SK-N-SH (cell line): ENCODE measurements around the gene SCN4A. TPM values are rescaled to one million over a fixed set of nuclear protein-coding genes. Genes with fewer than 3 reads are reported as not detected.

Experiments
- CTCF ChIA-PET: fragments of 300-600, 350-600 bp; formaldehyde crosslinking; extraction: SDS; loops from one replicate; lab custom pipeline; 2021; lab: Yijun Ruan, JAX
- POLR2A ChIA-PET: fragments of 350-600 bp; sonication (Branson Sonifier 250); formaldehyde crosslinking; extraction: SDS; loops from one replicate; lab custom pipeline; 2020; ENCODE audit warnings: antibody characterized with exemption, inconsistent platforms; lab: Yijun Ruan, JAX
- DNase-seq: peaks from one replicate; pipeline ENCODE4 v3.0.0; 2012
- H2AFZ ChIP-seq: fragments of 200-600 bp; sonication (generic); 2 replicates; pipeline ENCODE4 v1.8.1; 2016; ENCODE audit warnings: antibody characterized with exemption, mild to moderate bottlenecking, low read depth
- H3F3A ChIP-seq: fragments of 200-600 bp; sonication (generic); replicated peaks from 2 replicates; pipeline ENCODE3; 2016; ENCODE audit warnings: antibody characterized with exemption, mild to moderate bottlenecking; ENCODE audit not compliant: insufficient read depth
- H3K27ac ChIP-seq, 2 experiments: fragments of 200-500 bp in 1 of 2; fragments of 200-600 bp in 1 of 2; sonication (Bioruptor generic) in 1 of 2; sonication (generic), shearing (Covaris generic) in 1 of 2; 2 replicates each; pipeline versions ENCODE4 v1.5.1 to v1.6.1; 2014 to 2016; ENCODE audit warnings: low read depth in 2 of 2, inconsistent platforms in 1 of 2, low read length in 1 of 2, mild to moderate bottlenecking in 1 of 2, mixed read lengths in 1 of 2
- H3K27me3 ChIP-seq: fragments of 200-600 bp; sonication (generic), shearing (Covaris generic); 2 replicates; pipeline ENCODE4 v1.6.1; 2016; ENCODE audit warnings: mixed run types; ENCODE audit not compliant: insufficient read depth
- H3K36me3 ChIP-seq, 2 experiments: fragments of 200-500 bp in 1 of 2; fragments of 200-600 bp in 1 of 2; sonication (Bioruptor generic) in 1 of 2; sonication (generic) in 1 of 2; replicated peaks in 1 of 2; 2 replicates each; pipeline versions ENCODE3 to v1.5.1; 2014 to 2016; ENCODE audit warnings: low read length in 1 of 2, mild to moderate bottlenecking in 1 of 2; ENCODE audit not compliant: insufficient read depth in 2 of 2, control insufficient read depth in 1 of 2
- H3K4me1 ChIP-seq, 2 experiments: fragments of 200-500 bp in 1 of 2; fragments of 200-600 bp in 1 of 2; sonication (Bioruptor generic) in 1 of 2; sonication (generic), shearing (Covaris generic) in 1 of 2; 2 replicates each; pipeline versions ENCODE4 v1.5.1 to v1.6.1; 2014 to 2016; ENCODE audit warnings: low read depth in 1 of 2, low read length in 1 of 2, mixed run types in 1 of 2; ENCODE audit not compliant: insufficient read depth in 2 of 2, control insufficient read depth in 1 of 2
- H3K4me2 ChIP-seq: fragments of 200-600 bp; sonication (generic), shearing (Covaris generic); 2 replicates; pipeline ENCODE4 v1.6.1; 2017; ENCODE audit warnings: mixed run types
- H3K4me3 ChIP-seq, 2 experiments: fragments of 200-500 bp in 1 of 2; fragments of 200-600 bp in 1 of 2; sonication (Bioruptor generic) in 1 of 2; sonication (generic), shearing (Covaris generic) in 1 of 2; 2 replicates each; pipeline versions ENCODE4 v1.5.1 to v1.8.1; 2014 to 2016; ENCODE audit warnings: low read depth in 2 of 2, inconsistent platforms in 1 of 2, low read length in 1 of 2, mild to moderate bottlenecking in 1 of 2, mixed read lengths in 1 of 2, moderate library complexity in 1 of 2
- H3K79me2 ChIP-seq: fragments of 200-600 bp; sonication (generic); 2 replicates; pipeline ENCODE4 v1.8.1; 2017; ENCODE audit warnings: mild to moderate bottlenecking; ENCODE audit not compliant: insufficient read depth
- H3K9ac ChIP-seq: fragments of 200-600 bp; sonication (generic); 2 replicates; pipeline ENCODE4 v1.6.1; 2017; ENCODE audit warnings: mixed run types
- H3K9me2 ChIP-seq: fragments of 200-600 bp; sonication (generic); 2 replicates; pipeline ENCODE4 v1.6.1; 2017; ENCODE audit warnings: mixed run types
- H3K9me3 ChIP-seq: fragments of 200-600 bp; sonication (generic); 2 replicates; pipeline ENCODE4 v1.6.1; 2017; ENCODE audit warnings: mixed run types, mild to moderate bottlenecking, moderate library complexity
- H4K20me1 ChIP-seq: fragments of 200-600 bp; sonication (generic); 2 replicates; pipeline ENCODE4 v1.6.1; 2017; ENCODE audit warnings: mild to moderate bottlenecking, mixed run types; ENCODE audit not compliant: insufficient read depth
- ELF1 ChIP-seq: IDR thresholded peaks from 2 replicates; pipeline ENCODE4 v1.4.0; 2012
- FOSL2 ChIP-seq: IDR thresholded peaks from 2 replicates; pipeline ENCODE4 v1.4.0; 2012; ENCODE audit warnings: low read depth, mild to moderate bottlenecking, moderate library complexity, borderline replicate concordance
- FOXM1 ChIP-seq: IDR thresholded peaks from 2 replicates; pipeline ENCODE4 v1.4.0; 2012; ENCODE audit warnings: low read depth, mild to moderate bottlenecking
- GABPA ChIP-seq: IDR thresholded peaks from 2 replicates; pipeline ENCODE4 v1.4.0; 2012; ENCODE audit warnings: low read depth, mild to moderate bottlenecking
- IRF3 ChIP-seq: fragments of 150-350 bp; IDR thresholded peaks from 2 replicates; pipeline ENCODE4 v1.6.1; 2016; ENCODE audit warnings: mild to moderate bottlenecking, low read depth, low read length
- MXI1 ChIP-seq: IDR thresholded peaks from 2 replicates; pipeline ENCODE4 v1.6.1; 2012; ENCODE audit warnings: mild to moderate bottlenecking, low read depth, low read length, improper control_type of control experiment
- NFIC ChIP-seq: IDR thresholded peaks from 2 replicates; pipeline ENCODE4 v1.4.0; 2012; ENCODE audit warnings: borderline replicate concordance
- PBX3 ChIP-seq: IDR thresholded peaks from 2 replicates; pipeline ENCODE4; 2012
- RAD21 ChIP-seq: IDR thresholded peaks from 2 replicates; pipeline ENCODE4 v1.6.1; 2012; ENCODE audit warnings: mild to moderate bottlenecking, low read length
- RCOR1 ChIP-seq: fragments of 150-350 bp; IDR thresholded peaks from 2 replicates; pipeline ENCODE4 v1.6.1; 2017; ENCODE audit warnings: antibody characterized with exemption, low read length
- RXRA ChIP-seq: IDR thresholded peaks from 2 replicates; pipeline ENCODE4 v1.4.0; 2012; ENCODE audit warnings: low read depth, mild to moderate bottlenecking, borderline replicate concordance
- SIN3A ChIP-seq: IDR thresholded peaks from 2 replicates; pipeline ENCODE4 v1.6.1; 2012; ENCODE audit warnings: low read depth, mild to moderate bottlenecking, low read length, moderate library complexity, borderline replicate concordance
- SMC3 ChIP-seq: IDR thresholded peaks from 2 replicates; pipeline ENCODE4 v1.6.1; 2012; ENCODE audit warnings: low read depth, low read length, improper control_type of control experiment
- TAF1 ChIP-seq: IDR thresholded peaks from 2 replicates; pipeline ENCODE4 v1.6.1; 2012; ENCODE audit warnings: low read depth, mild to moderate bottlenecking, low read length, moderate library complexity, borderline replicate concordance
- TCF12 ChIP-seq: IDR thresholded peaks from 2 replicates; pipeline ENCODE4 v1.4.0; 2012
- USF1 ChIP-seq: IDR thresholded peaks from 2 replicates; pipeline ENCODE4 v1.4.0; 2012; ENCODE audit warnings: low read depth, borderline replicate concordance
- USF2 ChIP-seq: fragments of 150-350 bp; IDR thresholded peaks from 2 replicates; pipeline ENCODE4 v1.6.1; 2017; ENCODE audit warnings: antibody characterized with exemption, low read length, low read depth, borderline replicate concordance
- ZBTB33 ChIP-seq: IDR thresholded peaks from 2 replicates; pipeline ENCODE4 v1.4.0; 2012; ENCODE audit warnings: low read depth, borderline replicate concordance
- WGBS: methylation state at CpG from one replicate; pipeline ENCODE4 v1.1.6; 2017; ENCODE audit warnings: low lambda C conversion rate; 5-methylcytosine and 5-hydroxymethylcytosine counted together
- polyA plus RNA-seq, 3 experiments: library from polyadenylated mRNA; depleted of rRNA; stranded (reverse); fragments of >200 nt; gene quantifications; 2 replicates each; pipeline ENCODE4 v1.2.3, GENCODE V29; 2012

The SCN4A gene
- polyA plus RNA-seq, 1 of the 3 experiments (the other 2 are of a cell fraction) = not detected

GRCh38 chr17:63974594-63975192 lies 2.0 kb upstream of the SCN4A start:
- peak overlapping the region in 1 of 2 experiments; percentile 0; a peak in 1 of 4 replicates for H3K4me3 ChIP-seq
- TF ChIP-seq ZBTB33 (no peak), RXRA (no peak), FOSL2 (peak; percentile 85; the same call in 1 of the 2 replicates), TCF12 (peak; percentile 47; the same call in 1 of the 2 replicates), PBX3 (no peak), USF1 (no peak), RAD21 (no peak), RCOR1 (no peak), NFIC (peak; percentile 44; the same call in 1 of the 2 replicates)
- TF ChIP-seq, all 33 proteins: peak for 3
- DNase-seq = no peak
- H3F3A ChIP-seq = no peaks in the 10 kb centered on the region
- peaks cover 8 to 12% of the 10 kb centered on the region in 2 experiments; a peak in 3 of 4 replicates for H3K4me1 ChIP-seq
- no peak overlapping the region for H3K9ac ChIP-seq
- H3K36me3 ChIP-seq = no peaks in the 10 kb centered on the region
- no peaks in the 10 kb centered on the region for H3K9me2 ChIP-seq
- no peaks in the 10 kb centered on the region for H3K9me3 ChIP-seq
- H3K4me2 ChIP-seq = peak overlapping the region; percentile 56
- ChIA-PET POLR2A (no interaction called here), CTCF (interaction anchor here (1.0 to 7.8 kb wide), 10 partner anchors 9 to 109 kb away, joined by 3 to 56 read pairs (median 6); partner anchors contain the start of genes CSHL1 and GH1)
- H2AFZ ChIP-seq = no peak overlapping the region
- no peaks in the 10 kb centered on the region for H3K79me2 ChIP-seq
- no peaks in the 10 kb centered on the region for H3K27me3 ChIP-seq
- no peaks in the 10 kb centered on the region for H4K20me1 ChIP-seq
- 51% methylated on average over 10 of the region's 10 CpGs for WGBS
- peak overlapping the region in 1 of 2 experiments; percentile 16; a peak in 1 of 4 replicates for H3K27ac ChIP-seq

DNA sequence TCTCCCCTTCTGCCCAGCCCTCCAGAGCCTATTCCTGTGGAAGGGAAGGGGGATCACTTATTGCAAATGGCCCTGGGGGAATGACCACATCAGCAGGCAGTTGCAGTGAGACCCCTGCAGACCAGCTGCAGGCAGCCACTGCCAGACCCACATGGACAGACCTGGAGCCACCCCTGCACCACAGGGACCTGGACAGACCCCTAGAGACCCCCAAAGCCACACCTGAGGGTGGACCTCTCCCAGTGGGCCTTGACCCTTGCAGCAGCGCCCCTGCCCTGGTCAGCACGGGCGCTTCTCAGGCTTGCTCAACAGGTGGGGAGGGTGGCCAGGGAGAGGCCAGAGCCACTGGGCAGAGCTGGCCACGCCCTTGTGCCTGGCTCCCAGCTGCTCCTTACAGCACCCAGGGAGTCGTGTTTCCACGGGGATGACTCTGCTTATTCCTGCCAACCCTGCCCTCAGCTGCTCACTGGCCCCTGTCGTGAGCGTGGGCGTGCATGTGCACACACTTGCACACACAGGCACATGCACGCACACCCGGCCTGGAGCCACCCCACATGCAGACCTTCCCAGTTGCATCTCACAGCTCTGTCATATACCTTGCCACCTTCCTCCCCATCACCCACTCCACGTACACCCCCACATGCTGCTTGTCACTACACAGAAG lies 1.3 kb upstream of the SCN4A start:
- no peaks in the 10 kb centered on the region for H3K27me3 ChIP-seq
- ChIA-PET CTCF (interaction anchor here (1.2 to 3.2 kb wide), 9 partner anchors 10 to 108 kb away, joined by 3 to 18 read pairs (median 5); partner anchors contain the start of genes CSHL1 and GH1), POLR2A (no interaction called here)
- peak overlapping the region; percentile 56 for H3K4me2 ChIP-seq
- no peaks in the 10 kb centered on the region for H3K79me2 ChIP-seq
- H3K9ac ChIP-seq = no peak overlapping the region
- H2AFZ ChIP-seq = no peak overlapping the region
- no peaks in the 10 kb centered on the region for H3K9me2 ChIP-seq
- 57% methylated on average over 12 of the region's 12 CpGs for WGBS
- H3F3A ChIP-seq = no peaks in the 10 kb centered on the region
- H4K20me1 ChIP-seq = no peaks in the 10 kb centered on the region
- peaks cover 7 to 12% of the 10 kb centered on the region in 2 experiments; a peak in 3 of 4 replicates for H3K4me1 ChIP-seq
- H3K9me3 ChIP-seq = no peaks in the 10 kb centered on the region
- H3K4me3 ChIP-seq = peak overlapping the region in 1 of 2 experiments; percentile 0; a peak in 1 of 4 replicates
- H3K27ac ChIP-seq = peak overlapping the region in 1 of 2 experiments; percentile 16; a peak in 1 of 4 replicates
- H3K36me3 ChIP-seq = no peaks in the 10 kb centered on the region
- no peak for DNase-seq
- no peak for TF ChIP-seq ELF1
- no peak for TF ChIP-seq IRF3
- no peak for TF ChIP-seq FOXM1
- no peak for TF ChIP-seq NFIC
- TF ChIP-seq SMC3 = no peak
- no peak for TF ChIP-seq USF2
- TF ChIP-seq MXI1 = no peak
- no peak for TF ChIP-seq TAF1
- TF ChIP-seq SIN3A = no peak
- no peak for TF ChIP-seq GABPA
